NCI-H748 treated with DMSO at 0.1 percent for 48 hours (cell line): ENCODE measurements around the gene OTUD5.

Experiments
- DNase-seq: peaks from one replicate; lab custom pipeline; 2025; lab: John Stamatoyannopoulos, UW

OTUD5 gene

GRCh38 chrX:48972220-48973164 is 15.1 kb upstream of the OTUD5 start:
- peak; percentile 27 for DNase-seq

GRCh38 chrX:48971249-48972219 is 14.1 kb upstream of the OTUD5 start, which contains the start of gene KCND1:
KCND1 (minus strand) TSS chrX:48971844; CDS start chrX:48970271, 1,573 bp downstream.
- DNase-seq, result peak; percentile 2

GRCh38 chrX:48969471-48969870 is 12.1 kb upstream of the OTUD5 start:
- DNase-seq, result no peak

- no peak for DNase-seq
Observed at GRCh38 chrX:48968377-48968776, 11.0 kb upstream of the OTUD5 start.

GRCh38 chrX:48966796-48967579 is 9.6 kb upstream of the OTUD5 start:
- DNase-seq, result no peak

- DNase-seq, result no peak
Observed at GRCh38 chrX:48965959-48966358, 8.6 kb upstream of the OTUD5 start.

- DNase-seq, result no peak
Observed at GRCh38 chrX:48961585-48962091, 4.2 kb upstream of the OTUD5 start.

GRCh38 chrX:48960291-48960690 is 2.9 kb upstream of the OTUD5 start:
- DNase-seq, result no peak

GRCh38 chrX:48958635-48959094 is 1.3 kb upstream of the OTUD5 start:
- no peak for DNase-seq

- DNase-seq, result peak; percentile 88
Observed at GRCh38 chrX:48957827-48958634, 624 bp upstream of the OTUD5 start.

- DNase-seq, result no peak
Observed at GRCh38 chrX:48956728-48957414, 536 bp downstream of the OTUD5 start.

- no peak for DNase-seq
Observed at GRCh38 chrX:48948589-48948988, 8.8 kb downstream of the OTUD5 start.

- DNase-seq, result peak; percentile 3
Observed at GRCh38 chrX:48945517-48946348, 11.7 kb downstream of the OTUD5 start.

GRCh38 chrX:48942895-48943294 is 14.5 kb downstream of the OTUD5 start:
- no peak for DNase-seq

GRCh38 chrX:48940404-48940955 is 16.9 kb downstream of the OTUD5 start:
- DNase-seq, result no peak

GRCh38 chrX:48939524-48940228 is 17.7 kb downstream of the OTUD5 start:
- no peak for DNase-seq

- DNase-seq, result no peak
Observed at GRCh38 chrX:48938721-48939425, 18.5 kb downstream of the OTUD5 start.
